Heart left ventricle (tissue), 16 donors: Measurements from ENCODE around the gene RAB7B. TPM values are rescaled to one million over a fixed set of nuclear protein-coding genes. Genes with fewer than 3 reads are reported as not detected.
A peak's percentile ranks its signal among the peaks of the same experiment; 100 is the strongest.

ENCODE experiments used
- ATAC-seq, 4 donors: fragments of 200-7000 bp; cut with Tn5 transposase; one replicate each; pipeline ENCODE4 v1.9.1; 2020 to 2022; ENCODE audit warnings: moderate library complexity in 4 of 4, mild to moderate bottlenecking in 3 of 4, moderate number of reproducible peaks in 1 of 4
- DNase-seq, 5 donors: peaks; one replicate each; pipeline ENCODE4 v3.0.0-alpha.2; 2020
- H3K27ac ChIP-seq, 12 donors: fragments of 200-600 bp; sonication (generic) in 4 of 12; one replicate each; pipeline versions ENCODE4 v1.5.0 to v1.8.0; 2016 to 2022; ENCODE audit warnings: mild to moderate bottlenecking in 2 of 12
- H3K27me3 ChIP-seq, 9 donors: fragments of 200-600 bp; sonication (generic) in 2 of 9; one replicate each; pipeline versions ENCODE4 v1.5.1 to v1.8.0; 2016 to 2022; ENCODE audit warnings: mild to moderate bottlenecking in 3 of 9
- H3K36me3 ChIP-seq, 9 donors: fragments of 200-600 bp; sonication (generic) in 2 of 9; one replicate each; pipeline versions ENCODE4 v1.5.0 to v1.8.0; 2018 to 2022; ENCODE audit warnings: mild to moderate bottlenecking in 2 of 9
- H3K4me1 ChIP-seq, 12 donors: fragments of 200-600 bp; sonication (generic) in 4 of 12; one replicate each; pipeline versions ENCODE4 v1.5.0 to v1.8.0; 2016 to 2022; ENCODE audit warnings: mild to moderate bottlenecking in 3 of 12
- H3K4me3 ChIP-seq, 12 donors: fragments of 200-600 bp; sonication (generic) in 4 of 12; one replicate each; pipeline versions ENCODE4 v1.5.0 to v1.8.0; 2017 to 2022; ENCODE audit warnings: mild to moderate bottlenecking in 9 of 12, moderate library complexity in 4 of 12
- H3K9me3 ChIP-seq, 12 donors: fragments of 200-600 bp; sonication (generic) in 4 of 12; one replicate each; pipeline versions ENCODE4 v1.5.0 to v1.8.0; 2016 to 2022; ENCODE audit warnings: mild to moderate bottlenecking in 1 of 12
- CTCF ChIP-seq, 12 donors: fragments of 200-600 bp; sonication (generic) in 4 of 12; IDR thresholded peaks; one replicate each; pipeline versions ENCODE4 v1.5.0 to v1.8.0; 2018 to 2022; ENCODE audit warnings: antibody characterized with exemption in 12 of 12, mild to moderate bottlenecking in 5 of 12
- POLR2A ChIP-seq, 2 donors: fragments of 450-650 bp; IDR thresholded peaks; one replicate each; pipeline ENCODE4 v1.6.1; 2017; ENCODE audit warnings: antibody characterized with exemption in 2 of 2, mild to moderate bottlenecking in 2 of 2, moderate library complexity in 2 of 2
- WGBS, 4 donors: extraction: QIAGEN DNeasy Blood & Tissue Kit in 2 of 4; methylation state at CpG; one replicate each; pipeline versions ENCODE4 v1.1.5 to v1.1.7; 2013 to 2018; 5-methylcytosine and 5-hydroxymethylcytosine counted together
- intact Hi-C, 10 donors: fragments of 100-400 bp; cut with DNase I; formaldehyde crosslinking; loops; one replicate each; pipeline versions ENCODE4 v1.11.1 to v1.14.2; 2022
- polyA plus RNA-seq, 2 donors: library from polyadenylated mRNA; stranded (reverse); fragments of 200-250 nt; gene quantifications; one replicate each; pipeline ENCODE4 v1.2.3, GENCODE V29; 2013
- total RNA-seq, 9 donors: library from RNA; depleted of rRNA in 2 of 9; stranded (reverse); fragments of >200 nt in 2 of 9; fragmentation: NEBNext Ultra II Directional in 3 of 9; extraction: Animal tissue kit (Norgen Biotek cat#: 25700) in 3 of 9; gene quantifications; one replicate each; pipeline versions ENCODE4 v1.1.0 to v1.2.4, GENCODE V29; 2016 to 2023
- donor health status: ischemic (EF 13 %, LVEDD 7.1; RV severe dilation, severe dysfunction).
- donor health status: healthy with polysubstance abuse.
- donor health status: DM: no; HTN: yes; CAD: no.
- donor health status: DM: no; HTN: no; CAD: no.
- donor health status: ischemic (EF 25% LVEDD 6.9; RV normal size, moderate dysfunction).
- donor health status: ischemic (EF 25% LVEDD 5.7; RV mildly dilated, moderate dysfunction).
- donor health status: healthy.
- donor health status: DM: yes; HTN: yes; CAD: no.
- donor health status: ischemic (EF 35%, LVEDD 5.7; RV mildly dilated, moderate dysfunction).
- donor health status: nonischemic (EF 11% LVEDD 7.7; RV severe dilation, severe dysfunction).
- donor health status: DM: yes; HTN: yes; CAD: no.
- donor health status: PGD.
- donor health status: ischemic (EF 29% LVEDD 5.4; RV normal size, mild dysfunction).
- donor health status: nonischemic (EF 23%, LVEDD 6.1; RV moderate dilation, normal function).

The RAB7B gene
- total and polyA plus RNA-seq, 11 donors = 0.31 to 11.1 (median 1.1) TPM

- ATAC-seq (peak in 3 of 4 donors; percentile 38 to 64 (median 63)), DNase-seq (peak in 1 of 5 donors; percentile 45)
- no peaks in the 10 kb centered on the region for H3K36me3 ChIP-seq
- H3K27me3 ChIP-seq = peaks cover 0 to 4% (median 0%) of the 10 kb centered on the region in 9 donors
- H3K9me3 ChIP-seq = no peaks in the 10 kb centered on the region
- TF ChIP-seq CTCF (IDR thresholded peaks at IDR 0.05) = peak in 1 of 12 donors; percentile 11
- TF ChIP-seq POLR2A (IDR thresholded peaks at IDR 0.05) = no peak
- H3K4me1 ChIP-seq = peaks cover 0 to 16% (median 4%) of the 10 kb centered on the region in 12 donors
- no peak overlapping the region for H3K27ac ChIP-seq
- intact Hi-C loops = no loop called here
- WGBS, 4 donors = 53 to 61% (median 57%) methylated on average over 7 of the region's 7 CpGs
- H3K4me3 ChIP-seq = no peak overlapping the region
Measured at GRCh38 chr1:205939690-205940330, 63.4 kb downstream of the RAB7B start.

DNA sequence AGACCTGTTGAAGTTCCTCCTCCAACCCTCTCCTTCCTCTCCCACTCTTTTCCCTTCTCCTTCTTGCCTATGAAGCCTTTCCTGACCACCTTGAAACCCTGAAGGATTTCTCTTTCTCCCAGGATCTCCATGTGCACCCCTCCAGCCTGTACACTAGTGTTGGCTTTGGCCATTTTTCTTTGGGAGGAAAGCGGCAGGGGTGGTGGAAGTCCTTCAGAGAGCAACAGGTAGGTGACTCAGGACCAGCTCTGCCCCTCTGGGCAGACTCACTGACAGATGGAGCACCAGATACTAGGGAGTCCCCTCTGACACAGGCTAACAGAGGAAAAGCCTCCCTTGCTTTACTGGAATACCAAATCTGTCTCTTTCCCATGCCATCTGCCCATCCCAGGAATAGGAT is 64.5 kb downstream of the RAB7B start:
- Histone ChIP-seq H3K36me3 (no peaks in the 10 kb centered on the region), H3K4me3 (no peak overlapping the region), H3K4me1 (peaks cover 0 to 16% (median 7%) of the 10 kb centered on the region in 12 donors), H3K27me3 (peaks cover 0 to 4% (median 0%) of the 10 kb centered on the region in 9 donors), H3K27ac (no peak overlapping the region), H3K9me3 (no peaks in the 10 kb centered on the region)
- ATAC-seq = no peak
- TF ChIP-seq CTCF (IDR thresholded peaks at IDR 0.05) (no peak), POLR2A (IDR thresholded peaks at IDR 0.05) (no peak)
- DNase-seq = no peak
- intact Hi-C loops = no loop called here
- 95 to 98% (median 95%) methylated on average over 1 of the region's 1 CpG for WGBS, 4 donors

DNA sequence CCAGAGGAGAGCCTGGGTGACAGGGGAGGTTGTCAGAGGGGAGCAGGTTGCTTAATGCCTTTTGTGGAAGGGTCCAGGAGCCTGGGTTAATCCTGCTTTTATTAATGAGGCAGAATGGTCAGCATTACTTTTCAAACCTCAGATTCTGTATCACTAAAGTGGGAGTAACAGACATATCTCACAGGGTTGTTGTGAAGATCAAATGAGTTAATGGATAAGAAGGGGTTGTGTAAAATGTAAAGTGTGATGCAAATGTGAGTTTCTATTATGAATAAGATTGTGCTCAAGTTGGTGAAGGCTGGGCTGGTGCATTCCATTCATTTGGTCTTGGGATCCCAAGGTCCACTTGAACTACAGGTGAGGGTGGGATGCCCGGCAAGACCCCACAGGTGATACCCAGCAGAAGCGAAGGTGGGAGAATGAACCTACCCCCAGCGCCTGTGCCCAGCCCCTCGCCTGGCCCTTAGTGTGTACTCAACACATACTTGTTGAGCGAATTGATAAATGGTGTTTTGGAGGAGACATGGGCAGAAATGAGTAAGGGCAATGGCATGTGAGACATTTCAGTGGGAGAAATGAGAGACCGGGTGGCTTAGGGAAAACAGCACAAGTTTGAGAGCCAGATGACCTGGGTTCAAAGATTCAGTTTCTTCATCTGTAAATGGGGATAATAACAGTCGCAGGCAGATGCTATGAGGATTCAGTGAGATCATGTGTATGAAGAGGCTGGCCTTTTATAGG is 66.2 kb downstream of the RAB7B start:
- ATAC-seq (no peak), DNase-seq (no peak)
- TF ChIP-seq POLR2A (IDR thresholded peaks at IDR 0.05) (no peak), CTCF (IDR thresholded peaks at IDR 0.05) (no peak)
- WGBS, 4 donors = 74 to 81% (median 78%) methylated on average over 7 of the region's 7 CpGs
- Histone ChIP-seq H3K4me3 (no peak overlapping the region), H3K27me3 (no peaks in the 10 kb centered on the region), H3K36me3 (no peaks in the 10 kb centered on the region), H3K4me1 (peaks cover 0 to 20% (median 8%) of the 10 kb centered on the region in 12 donors), H3K9me3 (no peaks in the 10 kb centered on the region), H3K27ac (no peak overlapping the region)
- intact Hi-C loops = no loop called here

- 83 to 86% (median 85%) methylated on average over 6 of the region's 6 CpGs for WGBS, 4 donors
- no peaks in the 10 kb centered on the region for H3K36me3 ChIP-seq
- peaks cover 0 to 20% (median 8%) of the 10 kb centered on the region in 12 donors for H3K4me1 ChIP-seq
- no peaks in the 10 kb centered on the region for H3K27me3 ChIP-seq
- ATAC-seq (no peak), DNase-seq (no peak)
- no peak overlapping the region for H3K4me3 ChIP-seq
- no peak for TF ChIP-seq POLR2A (IDR thresholded peaks at IDR 0.05)
- no peak for TF ChIP-seq CTCF (IDR thresholded peaks at IDR 0.05)
- no peaks in the 10 kb centered on the region for H3K9me3 ChIP-seq
- no peak overlapping the region for H3K27ac ChIP-seq
- intact Hi-C loops = no loop called here
Measured at GRCh38 chr1:205936311-205936710, 66.9 kb downstream of the RAB7B start.
